ENCODE data around the gene CFAP210. TPM values are rescaled to one million over a fixed set of nuclear protein-coding genes. Genes with fewer than 3 reads are reported as not detected.
"Not testable (repeated sequence)": the region's sequence is repeated elsewhere in the genome, so short reads cannot be mapped to it uniquely, and the experiment has no call there.

Gene CFAP210
- total and polyA plus RNA-seq, 7 donors: 0.03 to 0.04 TPM; not detected in 5

GRCh38 chr2:169609264-169609663, 84.9 kb downstream of the CFAP210 start:
- Histone ChIP-seq H3K36me3 (ENCODE audit: insufficient read depth in 1 of 2, low read depth in 1 of 2) (peaks cover 0 to 96% of the 10 kb centered on the region in 2 donors), H3K27ac (no peak overlapping the region), H3K4me1 (no peaks in the 10 kb centered on the region), H3K4me3 (no peak overlapping the region), H3K27me3 (ENCODE audit: insufficient read depth in 3 of 3, low read length in 2 of 3) (no peaks in the 10 kb centered on the region), H3K9me3 (no peaks in the 10 kb centered on the region)
- no peak for DNase-seq
- 82 to 86% (median 83%) methylated on average over 2 of the region's 2 CpGs for WGBS, 3 donors
- intact Hi-C loops (cut with DNase I): loop anchor here in 1 of 2 donors (10.0 kb wide), 1 partner anchor 186 kb away; the partner anchor contains the start of gene SSB
- no peak for TF ChIP-seq CTCF (IDR thresholded peaks at IDR 0.05)
- no peak for ATAC-seq

- ATAC-seq: peak in 3 of 4 donors; percentile 35 to 67 (median 42)
- TF ChIP-seq CTCF (IDR thresholded peaks at IDR 0.05): no peak
- intact Hi-C loops (cut with DNase I): no loop called here
Observed at GRCh38 chr2:169599568-169599967, 94.6 kb downstream of the CFAP210 start.

GRCh38 chr2:169598982-169599381, 95.2 kb downstream of the CFAP210 start:
- TF ChIP-seq CTCF (IDR thresholded peaks at IDR 0.05): no peak
- Histone ChIP-seq H3K36me3 (ENCODE audit: insufficient read depth in 1 of 2, low read depth in 1 of 2) (peaks cover 0 to 2% of the 10 kb centered on the region in 2 donors), H3K4me3 (no peak overlapping the region), H3K27me3 (ENCODE audit: insufficient read depth in 3 of 3, low read length in 2 of 3) (no peaks in the 10 kb centered on the region), H3K9me3 (no peaks in the 10 kb centered on the region), H3K27ac (no peak overlapping the region), H3K4me1 (peaks cover 19% of the 10 kb centered on the region)
- DNase-seq (no peak), ATAC-seq (no peak)
- intact Hi-C loops (cut with DNase I): no loop called here
- WGBS, 3 donors: 77 to 93% (median 81%) methylated on average over 2 of the region's 2 CpGs

More at GRCh38 chr2:169599568-169599967, 94.6 kb downstream of the CFAP210 start:
- Histone ChIP-seq H3K36me3 (ENCODE audit: insufficient read depth in 1 of 2, low read depth in 1 of 2) (peaks cover 0 to 8% of the 10 kb centered on the region in 2 donors), H3K27ac (no peak overlapping the region), H3K4me1 (peaks cover 19% of the 10 kb centered on the region), H3K9me3 (no peaks in the 10 kb centered on the region), H3K27me3 (ENCODE audit: insufficient read depth in 3 of 3, low read length in 2 of 3) (no peaks in the 10 kb centered on the region), H3K4me3 (no peak overlapping the region)
- no peak for DNase-seq

GRCh38 chr2:169596546-169596945, 97.7 kb downstream of the CFAP210 start:
- ATAC-seq; intact Hi-C loops (cut with DNase I); H3K4me3 ChIP-seq; H3K36me3 ChIP-seq (ENCODE audit: insufficient read depth in 1 of 2, low read depth in 1 of 2); H3K9me3 ChIP-seq; H3K27ac ChIP-seq; H3K27me3 ChIP-seq (ENCODE audit: insufficient read depth in 3 of 3, low read length in 2 of 3); DNase-seq: not testable (repeated sequence)
- H3K4me1 ChIP-seq: peaks cover 17% of the 10 kb centered on the region
- WGBS, 3 donors: 83 to 100% (median 92%) methylated on average over 6 to 7 of the region's 7 CpGs

Other genes with a start within 250 kb of the CFAP210 start
- gene BBS5, start 214.9 kb downstream of the CFAP210 start, total RNA-seq: 10 to 100 TPM in 1 of 4 donors, 1 to 10 TPM in 3; 8.1 to 12.3 (median 9.2) TPM
- gene BBS5, start 214.9 kb downstream of the CFAP210 start, polyA plus RNA-seq: 10 to 100 TPM in 1 of 3 donors, 1 to 10 TPM in 2; 3.7 to 12.2 (median 5.1) TPM
- 1,000 to 10,000 TPM; 3,179 to 3,578 (median 3,364) TPM for gene KLHL41, start 184.7 kb downstream of the CFAP210 start, total RNA-seq
- gene KLHL41, start 184.7 kb downstream of the CFAP210 start, polyA plus RNA-seq: 1,000 to 10,000 TPM in 2 of 3 donors, 100 to 1,000 TPM in 1; 639 to 3,023 (median 2,979) TPM
- gene FASTKD1, start 120.5 kb downstream of the CFAP210 start, total RNA-seq: 10 to 100 TPM; 12.9 to 35.2 (median 22.5) TPM
- 10 to 100 TPM; 16.2 to 53.1 (median 40.3) TPM for gene FASTKD1, start 120.5 kb downstream of the CFAP210 start, polyA plus RNA-seq
- 10 to 100 TPM; 36.8 to 49.6 (median 43.6) TPM for gene PPIG, start 110.1 kb downstream of the CFAP210 start, total RNA-seq
- gene PPIG, start 110.1 kb downstream of the CFAP210 start, polyA plus RNA-seq: 10 to 100 TPM; 18.9 to 52.5 (median 23.8) TPM
- 1 to 10 TPM in 3 of 4 donors, under 1 TPM in 1; 0.86 to 2.3 (median 1.4) TPM for gene PHOSPHO2, start 64 bp upstream of the CFAP210 start, total RNA-seq
- gene PHOSPHO2, start 64 bp upstream of the CFAP210 start, polyA plus RNA-seq: 1 to 10 TPM; 1.6 to 7.5 (median 1.9) TPM
- 1 to 10 TPM; 4.4 to 8.9 (median 7.6) TPM for gene KLHL23, start 39.4 kb upstream of the CFAP210 start, total RNA-seq
- gene KLHL23, start 39.4 kb upstream of the CFAP210 start, polyA plus RNA-seq: 1 to 10 TPM; 2.6 to 7.9 (median 4.8) TPM
- gene SSB, start 104.5 kb upstream of the CFAP210 start, total RNA-seq: 10 to 100 TPM; 37.9 to 72.0 (median 48.0) TPM
- 100 to 1,000 TPM in 1 of 3 donors, 10 to 100 TPM in 2; 56.7 to 120 (median 77.4) TPM for gene SSB, start 104.5 kb upstream of the CFAP210 start, polyA plus RNA-seq
- gene METTL5, start 130.5 kb upstream of the CFAP210 start, total RNA-seq: 10 to 100 TPM; 50.7 to 75.4 (median 56.5) TPM
- gene METTL5, start 130.5 kb upstream of the CFAP210 start, polyA plus RNA-seq: 10 to 100 TPM; 44.9 to 61.8 (median 51.9) TPM
- 100 to 1,000 TPM; 158 to 202 (median 166) TPM for gene UBR3, start 133.0 kb upstream of the CFAP210 start, total RNA-seq
- gene UBR3, start 133.0 kb upstream of the CFAP210 start, polyA plus RNA-seq: 100 to 1,000 TPM in 1 of 3 donors, 10 to 100 TPM in 2; 28.7 to 160 (median 63.5) TPM

Measured in psoas muscle (tissue), 8 donors.